Fibroblast of gingiva (primary cell): ENCODE data around the gene BGN.
A peak's percentile ranks its signal among the peaks of the same experiment; 100 is the strongest.

ENCODE experiments used
- DNase-seq: peaks from one replicate; pipeline ENCODE4 v3.0.0-alpha.2; 2011; ENCODE audit warnings: low read depth

The BGN gene

GRCh38 chrX:153460826-153461225 lies 34.0 kb upstream of the BGN start:
- peak; percentile 24 for DNase-seq

- DNase-seq: no peak
Measured at GRCh38 chrX:153462291-153462690, 32.5 kb upstream of the BGN start.

- DNase-seq: peak; percentile 19
Measured at GRCh38 chrX:153463031-153463430, 31.7 kb upstream of the BGN start.

GRCh38 chrX:153463556-153463955 lies 31.2 kb upstream of the BGN start:
- DNase-seq: no peak

GRCh38 chrX:153464116-153464515 lies 30.7 kb upstream of the BGN start:
- no peak for DNase-seq

DNA sequence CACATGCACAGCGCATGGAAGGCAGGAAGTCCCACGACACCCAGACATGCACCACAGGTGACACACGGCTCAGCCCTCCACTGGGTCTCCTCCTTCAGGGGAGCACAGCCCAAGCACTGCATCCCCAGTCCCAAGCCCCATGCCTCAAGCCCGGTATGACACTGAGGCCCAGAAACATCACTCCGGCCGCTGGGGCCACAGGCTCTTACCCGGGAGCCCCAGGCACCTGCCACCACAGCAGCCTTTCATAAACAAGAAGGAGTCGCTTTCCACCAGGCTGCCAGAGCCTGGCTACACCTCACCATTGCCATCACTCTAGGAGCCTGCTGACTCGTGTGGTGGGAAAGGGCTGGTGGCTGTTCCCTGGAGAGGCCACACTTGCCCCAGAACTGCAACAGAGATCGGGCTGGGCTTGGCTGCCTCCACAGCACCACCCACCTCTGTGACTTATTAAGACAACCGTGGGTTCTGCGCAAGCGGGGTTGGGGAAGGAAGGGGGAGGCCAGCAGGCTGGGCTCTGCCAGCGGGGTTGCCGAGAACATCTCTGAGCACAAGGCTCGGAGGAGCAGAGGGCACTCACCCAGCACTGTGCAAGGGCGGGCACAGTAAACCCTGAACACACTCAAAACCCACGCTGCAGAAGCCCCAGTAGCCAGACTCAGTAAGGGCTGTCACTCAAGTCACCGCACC lies 28.9 kb upstream of the BGN start:
- DNase-seq: peak; percentile 2

GRCh38 chrX:153468008-153468580 lies 26.7 kb upstream of the BGN start:
- no peak for DNase-seq

DNA sequence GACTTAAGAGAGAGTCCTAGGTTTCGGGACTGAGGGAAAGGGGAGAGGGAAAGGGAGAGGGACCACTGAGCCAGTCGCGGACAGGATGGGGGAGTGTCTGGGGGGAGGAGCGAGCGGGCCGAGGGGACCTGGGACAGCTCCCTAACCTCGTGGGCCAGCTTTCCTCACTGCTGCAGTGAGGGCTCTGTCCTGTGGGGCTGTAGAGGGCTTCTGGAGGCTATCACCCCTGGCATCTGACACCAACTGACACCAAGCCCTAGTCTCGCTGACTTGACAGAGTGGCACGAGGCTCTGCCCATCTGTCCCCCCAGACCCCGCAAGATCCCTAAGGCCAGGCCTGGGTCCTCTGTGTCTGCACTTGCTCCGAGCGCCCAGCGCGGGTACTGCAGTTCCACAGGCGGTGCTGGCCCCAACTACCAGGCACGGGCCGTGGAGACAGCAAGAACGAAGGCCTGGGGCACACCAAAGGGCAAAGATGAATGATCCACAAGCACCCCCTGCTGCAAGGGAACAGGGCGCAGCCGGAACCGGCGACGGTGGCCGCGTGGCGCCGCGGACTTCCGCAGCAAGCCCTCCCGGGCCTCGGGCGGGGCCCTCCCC lies 24.9 kb upstream of the BGN start:
- peak; percentile 23 for DNase-seq

DNA sequence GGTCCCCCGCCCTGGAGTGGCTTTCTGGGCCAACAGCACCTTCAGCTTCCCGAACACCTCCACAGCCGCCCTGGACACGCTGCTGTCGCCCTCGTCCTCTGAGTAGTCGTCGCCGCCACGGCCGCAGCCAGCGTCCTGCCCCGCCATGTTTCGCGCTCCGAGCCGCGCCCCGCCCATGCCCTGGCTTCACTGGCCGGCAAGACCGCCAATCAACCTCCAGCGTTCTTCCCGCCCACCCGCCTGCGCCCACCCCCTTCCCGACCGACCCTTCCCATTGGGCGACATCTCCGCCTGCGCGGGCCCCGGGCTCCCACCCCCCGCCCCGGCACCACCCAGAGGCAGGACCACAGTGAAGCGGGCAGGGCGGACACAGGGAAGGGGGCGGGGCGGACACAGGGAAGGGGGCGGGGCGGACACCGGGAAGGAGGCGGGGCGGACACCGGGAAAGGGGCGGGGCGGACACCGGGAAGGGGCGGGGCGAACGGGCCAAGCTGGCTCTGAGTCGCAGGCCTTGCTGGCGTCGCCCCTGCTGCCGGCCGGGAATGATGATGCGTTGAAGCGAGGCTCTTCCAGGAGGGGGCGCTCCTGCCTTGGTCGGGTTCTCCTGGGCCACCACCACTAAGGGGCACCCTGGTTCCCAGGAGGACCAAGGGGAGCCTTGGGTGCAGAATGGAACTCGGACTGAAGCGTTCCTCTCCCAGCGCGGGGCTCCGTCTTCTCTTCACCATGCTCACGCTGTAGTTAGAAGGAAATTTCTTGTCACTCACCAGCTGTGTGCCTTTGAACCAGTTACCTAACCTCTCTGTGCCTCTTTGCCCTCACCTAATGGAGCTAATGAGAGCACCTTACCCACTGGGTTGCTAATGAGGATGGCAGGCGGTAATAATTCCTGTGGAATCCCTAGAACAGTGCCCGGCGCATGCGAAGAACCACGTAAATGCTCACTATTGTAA lies 24.1 kb upstream of the BGN start, which contains the start of gene HAUS7:
Gene HAUS7 (minus strand): TSS at position 166 of the 953 bp plus-strand sequence. CDS start 19 bp downstream, at position 147.
- peak; percentile 89 for DNase-seq

- DNase-seq: no peak
Measured at GRCh38 chrX:153471663-153472280, 23.0 kb upstream of the BGN start.

- no peak for DNase-seq
Measured at GRCh38 chrX:153473126-153473525, 21.7 kb upstream of the BGN start.

GRCh38 chrX:153474266-153474665 lies 20.5 kb upstream of the BGN start:
- DNase-seq: no peak

DNA sequence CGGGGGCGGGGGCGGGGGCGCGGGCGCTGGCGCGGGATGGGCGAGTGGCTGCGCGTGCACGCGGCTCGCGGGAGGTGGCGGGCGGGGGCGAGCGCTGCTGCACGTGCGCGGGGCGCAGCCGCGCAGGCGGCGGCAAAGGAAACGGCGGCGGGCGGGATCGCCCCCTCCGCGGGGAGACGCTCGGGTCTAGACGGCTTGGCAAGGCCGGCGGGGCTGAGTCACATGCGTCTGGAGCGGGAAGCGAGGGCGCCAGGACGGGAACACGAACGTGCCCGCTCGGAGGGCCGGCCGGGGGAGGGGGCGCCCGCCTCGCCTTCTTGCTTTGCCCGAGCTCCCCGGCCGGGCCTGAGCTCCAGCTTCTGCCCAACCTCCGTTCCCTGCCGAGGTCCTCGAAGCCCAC lies 20.1 kb upstream of the BGN start:
- DNase-seq: peak; percentile 18

GRCh38 chrX:153475271-153475670 lies 19.5 kb upstream of the BGN start:
- DNase-seq: peak; percentile 7

GRCh38 chrX:153475751-153476281 lies 19.0 kb upstream of the BGN start:
- DNase-seq: no peak

DNA sequence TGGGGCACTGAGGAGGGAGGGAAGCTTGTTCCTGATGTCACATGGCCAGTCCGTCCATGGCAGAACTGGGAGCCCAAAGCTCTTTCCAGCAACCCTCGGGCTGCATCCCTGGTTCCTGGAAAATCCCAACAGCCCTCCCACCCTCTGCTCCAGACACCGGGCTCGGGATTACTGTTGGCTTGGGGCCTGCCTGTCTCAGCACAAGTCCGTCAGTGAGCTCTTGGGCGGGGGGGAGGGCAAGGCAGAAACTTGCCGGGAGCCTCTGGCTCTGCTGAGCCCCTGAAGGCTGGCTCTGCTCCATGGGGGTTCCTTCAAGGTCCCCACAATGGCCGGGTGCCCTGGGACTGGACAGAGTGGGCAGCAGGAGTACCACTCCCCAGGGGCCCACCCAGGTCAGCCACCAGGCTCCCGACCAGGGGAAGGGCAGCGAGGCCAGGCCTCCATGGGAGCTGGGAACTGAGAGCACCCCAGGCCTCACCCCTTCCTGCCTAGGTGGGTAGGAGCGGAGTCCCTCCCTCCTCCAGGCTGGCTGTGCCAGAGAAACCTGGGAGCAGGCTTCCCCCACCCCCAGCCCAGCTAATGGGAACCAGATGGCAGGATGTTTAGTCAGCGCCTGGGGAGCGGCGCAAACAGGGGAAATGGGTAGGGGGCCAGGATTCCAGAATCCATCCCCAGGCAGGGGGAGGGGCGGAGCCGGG lies 18.0 kb upstream of the BGN start:
- DNase-seq: peak; percentile 15

DNA sequence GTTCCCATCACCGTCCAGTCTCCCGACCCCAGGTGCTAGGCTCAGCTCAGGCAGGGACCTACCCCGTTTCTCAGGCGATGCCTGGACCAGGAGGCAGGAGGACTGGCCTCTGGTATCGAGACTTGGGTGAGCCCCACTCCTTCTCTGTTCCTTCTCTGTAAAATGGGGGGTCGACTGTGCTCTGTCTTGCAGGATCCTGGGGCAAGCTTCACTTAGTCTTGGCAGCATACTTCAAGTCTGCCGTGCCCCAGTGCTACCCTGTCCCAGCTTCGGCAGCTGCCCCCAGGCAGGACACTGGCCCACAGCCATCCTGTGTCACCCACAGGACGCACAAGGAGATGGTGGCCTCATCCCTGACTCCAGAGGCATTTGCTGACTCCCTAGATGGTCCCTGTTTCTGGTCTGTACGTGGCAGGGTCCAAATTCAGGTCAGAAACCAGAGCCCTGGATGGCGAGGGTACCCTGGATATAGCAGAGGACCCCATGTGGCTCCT lies 17.4 kb upstream of the BGN start:
- DNase-seq: no peak

- no peak for DNase-seq
Measured at GRCh38 chrX:153477901-153478300, 16.9 kb upstream of the BGN start.

DNA sequence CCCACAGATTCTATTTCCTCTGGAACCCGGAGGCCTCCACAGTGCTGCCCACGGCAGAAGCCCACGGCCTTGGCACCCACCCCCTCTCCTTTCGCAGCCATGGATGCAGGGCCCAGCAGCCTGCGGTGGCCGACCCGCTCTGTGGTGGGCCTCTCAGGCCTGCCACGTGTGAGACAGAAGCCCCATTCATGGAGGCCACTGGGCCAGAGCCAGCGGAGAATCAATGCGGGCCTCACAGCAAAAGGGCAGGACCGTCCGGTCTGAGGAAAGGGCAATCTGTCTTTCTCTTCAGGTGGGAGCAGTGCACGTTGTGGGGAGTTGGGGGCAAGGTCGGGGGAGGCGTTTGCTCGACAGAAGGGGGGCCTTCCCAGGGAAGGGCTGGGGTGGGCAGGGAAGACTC lies 16.0 kb upstream of the BGN start:
- no peak for DNase-seq

DNA sequence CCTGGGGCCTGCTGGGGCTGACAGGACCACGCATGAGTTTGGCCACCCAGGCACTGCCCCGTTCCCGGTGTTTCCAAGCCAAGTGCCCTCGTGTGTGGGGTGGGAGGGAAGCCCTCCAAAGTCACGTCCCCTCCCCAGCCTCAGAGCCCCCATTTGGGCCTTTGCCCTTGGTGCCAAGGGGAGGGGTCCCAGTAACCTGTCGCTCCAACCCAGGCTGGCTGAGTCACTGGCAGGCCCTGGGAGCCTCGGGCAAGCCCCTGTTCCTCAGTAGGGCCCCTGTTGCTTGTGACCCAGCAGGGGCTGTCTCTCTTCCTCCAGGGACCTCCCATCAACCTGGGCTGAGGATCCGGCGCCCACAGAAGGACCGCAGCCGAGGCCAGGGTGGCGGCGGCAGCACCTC lies 13.7 kb upstream of the BGN start:
- no peak for DNase-seq
